Left ventricle myocardium superior (tissue), 1 donor: Measurements from ENCODE around the gene PWP2. TPM values are rescaled to one million over a fixed set of nuclear protein-coding genes. Genes with fewer than 3 reads are reported as not detected.
"Not testable (repeated sequence)": the region's sequence is repeated elsewhere in the genome, so short reads cannot be mapped to it uniquely, and the experiment has no call there.

Experiments used
- ATAC-seq: fragments of 200-7000 bp; cut with Tn5 transposase; one replicate; pipeline ENCODE4 v1.9.1; 2020; ENCODE audit warnings: mild to moderate bottlenecking, moderate library complexity
- DNase-seq: peaks from one replicate; pipeline ENCODE4 v3.0.0-alpha.2; 2020
- intact Hi-C: fragments of 100-400 bp; cut with micrococcal nuclease; formaldehyde crosslinking; loops from one replicate; pipeline ENCODE4 v1.11.0; 2022
- total RNA-seq: library from RNA; stranded (reverse); fragmentation: NEBNext Ultra II Directional; extraction: Animal tissue kit (Norgen Biotek cat#: 25700); gene quantifications from one replicate; pipeline ENCODE4 v1.2.1, GENCODE V29; 2021
- donor health status: DM: no; HTN: yes; CAD: no; lungs with severe emphysema.

Gene PWP2
- total RNA-seq, 1 donor from 2014 or later = 8.7 TPM

DNA sequence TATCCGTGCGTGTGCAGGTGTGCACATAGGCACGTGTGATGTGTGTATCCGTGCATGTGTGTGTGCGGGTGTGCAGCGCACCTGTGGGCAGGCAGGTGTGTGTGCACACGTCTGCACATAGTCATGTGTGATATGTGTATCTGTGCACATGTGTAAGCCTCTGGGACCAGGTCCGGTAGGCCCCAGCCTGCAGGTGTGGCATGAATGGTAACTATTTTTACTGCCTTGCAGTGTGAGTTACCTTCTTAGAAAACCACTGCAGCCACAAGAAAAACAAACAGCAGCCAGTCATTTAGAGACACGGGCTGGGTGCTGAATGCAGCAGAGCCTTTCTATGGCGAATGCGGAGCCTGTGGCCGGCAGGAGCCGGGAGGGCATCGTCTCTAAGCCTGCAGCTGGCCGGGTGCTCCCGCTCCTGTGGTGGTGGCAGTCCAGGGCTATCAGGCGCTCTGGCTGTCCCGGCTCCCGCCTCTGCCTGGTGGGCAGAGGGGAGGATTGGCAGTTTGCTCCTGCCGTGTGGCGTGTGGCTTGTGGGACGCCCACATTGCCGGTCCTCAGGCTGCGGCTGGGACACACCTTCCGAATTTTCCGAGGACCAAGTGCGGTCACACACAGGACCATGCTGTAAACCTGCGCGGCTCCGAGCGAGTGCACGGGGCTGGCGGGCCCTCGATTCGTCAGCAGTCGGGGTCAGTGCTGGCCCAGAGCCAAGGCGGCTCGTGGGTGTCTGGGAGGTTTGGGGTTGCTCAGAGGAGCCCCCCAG lies 48.2 kb downstream of the PWP2 start:
- intact Hi-C loops, ATAC-seq, DNase-seq: not testable (repeated sequence)

- DNase-seq, intact Hi-C loops, ATAC-seq: not testable (repeated sequence)
Observed at GRCh38 chr21:44155994-44156380, 48.8 kb downstream of the PWP2 start.

DNA sequence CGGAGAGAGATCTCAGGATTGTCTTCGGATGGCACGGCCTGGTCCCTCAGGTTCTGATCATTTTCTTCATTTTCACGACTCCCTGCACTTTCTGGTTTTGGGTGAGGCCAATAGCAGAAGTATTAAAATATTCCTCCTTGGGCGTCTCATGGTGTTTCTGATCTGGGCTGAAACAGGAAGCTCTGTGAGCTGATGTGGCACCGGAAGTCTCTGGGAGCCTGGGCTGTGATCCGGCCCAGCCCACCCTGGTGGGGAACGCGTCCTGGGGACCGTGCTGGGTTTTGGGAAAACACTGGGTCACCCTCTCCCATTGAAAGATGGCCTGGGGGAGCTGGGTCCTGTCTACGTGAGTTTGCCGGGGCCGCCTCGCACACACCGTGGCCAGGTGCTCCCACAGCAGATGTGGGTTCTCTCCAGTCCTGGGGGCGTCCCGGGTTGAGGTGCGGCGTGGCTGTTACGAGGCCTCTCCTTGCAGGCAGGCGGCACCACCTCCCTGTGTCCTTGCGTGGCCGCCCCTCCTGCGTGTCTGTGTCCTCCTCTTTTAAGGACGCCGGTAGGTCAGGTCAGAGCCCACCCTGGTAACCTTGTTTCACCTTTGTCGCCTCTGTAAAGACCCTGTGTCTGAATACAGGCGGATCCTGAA lies 50.4 kb downstream of the PWP2 start:
- ATAC-seq, DNase-seq, intact Hi-C loops: not testable (repeated sequence)

- DNase-seq, ATAC-seq, intact Hi-C loops: not testable (repeated sequence)
Observed at GRCh38 chr21:44158082-44158468, 50.9 kb downstream of the PWP2 start.

DNA sequence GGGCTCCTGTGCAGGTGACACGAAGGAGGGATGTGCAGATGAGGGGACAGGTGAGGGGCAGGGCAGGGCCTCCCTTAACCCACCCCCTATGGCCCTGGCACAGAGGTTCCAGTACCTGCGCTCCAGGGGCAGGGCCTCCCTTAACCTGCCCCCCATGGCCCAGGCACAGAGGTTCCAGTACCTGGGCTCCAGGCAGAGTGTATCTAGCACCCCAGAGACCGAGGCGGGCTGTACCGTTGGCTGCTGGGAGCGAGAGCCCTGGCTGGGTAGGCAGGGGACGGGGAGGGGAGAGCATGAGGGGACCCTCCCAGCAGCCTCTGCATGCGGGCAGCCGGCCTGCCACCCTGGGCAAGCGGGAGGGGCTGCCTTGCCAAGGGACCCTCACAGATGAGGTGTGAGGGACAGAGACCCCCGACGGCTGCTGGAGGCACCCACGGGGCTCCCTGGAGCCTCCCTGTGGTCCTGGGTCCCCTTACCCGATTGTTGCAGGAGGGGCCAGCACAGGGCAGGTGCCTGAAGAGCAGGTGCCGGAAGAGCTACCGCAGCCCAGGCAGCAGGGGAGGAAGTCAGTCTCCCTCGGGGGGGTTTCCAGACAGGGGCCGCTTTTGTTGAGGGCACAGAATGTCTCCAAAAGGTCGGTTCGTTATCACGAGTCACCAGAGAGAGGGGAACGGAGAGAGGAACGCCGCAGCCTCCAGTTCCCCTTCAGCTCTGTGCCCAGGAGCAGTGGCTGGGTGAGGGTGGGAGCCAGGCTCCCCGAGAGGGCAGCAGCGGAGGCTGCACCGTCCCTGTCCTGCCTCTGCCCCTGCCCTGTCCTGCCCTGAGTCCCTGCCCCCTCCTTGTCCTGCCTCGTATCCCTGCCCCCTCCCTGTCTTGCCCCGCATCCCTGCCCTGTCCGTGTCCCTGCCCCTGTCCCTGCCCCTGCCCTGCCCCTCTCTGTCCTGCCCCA lies 52.4 kb downstream of the PWP2 start:
- DNase-seq, intact Hi-C loops: not testable (repeated sequence)

DNA sequence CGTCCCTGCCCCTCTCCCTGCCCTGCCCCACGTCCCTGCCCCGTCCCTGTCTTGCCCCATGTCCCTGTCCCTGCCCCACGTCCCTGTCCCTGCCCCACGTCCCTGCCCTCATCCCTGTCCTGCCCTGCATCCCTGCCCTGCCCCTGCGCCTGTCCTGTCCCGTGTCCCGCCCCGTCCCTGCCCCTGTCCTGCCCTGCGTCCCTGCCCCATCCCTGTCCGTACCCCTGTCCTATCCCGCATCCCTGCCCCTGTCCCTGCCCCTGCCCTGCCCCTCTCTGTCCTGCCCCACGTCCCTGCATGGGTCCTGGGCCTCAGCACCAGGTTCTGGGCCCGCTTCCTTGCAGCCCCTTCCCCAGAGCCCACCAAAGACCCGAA lies 53.1 kb downstream of the PWP2 start:
- intact Hi-C loops, DNase-seq: not testable (repeated sequence)
- ATAC-seq = peak; percentile 40

More for the DNA sequence above, 52.4 kb downstream of the PWP2 start:
- peak; percentile 41 for ATAC-seq

DNA sequence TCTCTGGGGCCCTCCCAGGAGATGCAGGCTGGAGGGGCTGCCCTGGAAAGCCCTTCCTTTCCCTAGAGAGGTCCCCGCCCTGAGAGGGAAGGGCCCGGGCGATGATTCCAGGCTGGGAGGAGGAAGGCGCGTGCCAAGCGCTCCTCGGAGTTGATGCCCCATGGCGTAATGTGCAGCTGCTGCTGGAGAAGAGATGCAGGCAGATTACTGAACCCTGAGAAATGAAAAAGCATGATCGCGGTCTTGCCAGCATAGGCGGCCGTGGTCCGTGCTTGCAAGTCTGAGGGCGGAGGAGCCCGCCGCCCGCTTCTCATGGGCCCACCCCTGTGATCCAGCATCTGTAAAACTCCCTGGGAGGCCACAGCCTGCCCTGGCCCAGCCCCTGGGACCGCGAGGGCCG lies 53.6 kb downstream of the PWP2 start:
- intact Hi-C loops, DNase-seq: not testable (repeated sequence)

GRCh38 chr21:44163167-44163653 lies 56.0 kb downstream of the PWP2 start:
- ATAC-seq, intact Hi-C loops, DNase-seq: not testable (repeated sequence)

More for the DNA sequence above, 53.6 kb downstream of the PWP2 start:
- ATAC-seq = peak; percentile 68

DNA sequence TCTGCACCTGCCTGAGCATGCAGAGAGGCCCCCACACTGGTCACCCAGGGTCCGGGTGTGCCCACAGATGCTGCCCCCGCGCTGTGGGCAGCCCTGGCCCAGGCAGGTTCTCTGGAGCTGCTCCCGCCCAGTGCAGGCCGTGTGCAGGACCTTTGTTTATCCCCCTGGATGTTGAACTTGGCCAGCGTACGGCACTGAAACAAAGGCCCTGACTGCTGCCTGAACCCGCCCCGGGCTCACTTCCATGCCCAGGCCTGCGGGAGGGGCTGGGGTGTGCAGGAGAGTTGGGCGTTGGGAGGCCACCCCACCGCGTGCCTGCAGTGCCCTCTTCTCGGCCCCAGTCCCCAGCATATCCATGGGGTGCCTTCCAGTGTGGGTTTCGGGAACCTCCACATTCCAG lies 58.7 kb downstream of the PWP2 start:
- intact Hi-C loops = not testable (repeated sequence)
- peak; percentile 30 for ATAC-seq

DNA sequence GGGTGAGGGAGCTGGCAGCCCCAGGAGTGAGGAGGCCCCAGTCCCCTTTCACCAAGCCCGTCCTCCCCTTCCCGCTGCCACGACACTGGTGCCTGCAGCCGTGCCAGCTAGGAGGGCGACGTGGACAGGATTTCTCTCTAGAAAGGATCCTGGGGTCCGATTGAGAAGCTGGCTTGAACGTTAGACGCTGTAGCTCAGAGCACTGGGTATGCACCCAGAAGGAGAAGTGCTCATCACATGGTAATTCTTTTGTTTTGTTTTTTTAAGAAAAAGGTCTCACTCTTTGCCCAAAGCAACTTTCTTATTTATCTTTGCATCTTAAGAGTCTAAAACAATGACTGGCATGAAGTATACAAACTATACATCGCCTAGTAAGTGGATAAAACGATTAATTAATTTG lies 60.3 kb downstream of the PWP2 start:
- ATAC-seq, DNase-seq, intact Hi-C loops: not testable (repeated sequence)

More for the DNA sequence above, 58.7 kb downstream of the PWP2 start:
- DNase-seq = not testable (repeated sequence)

- intact Hi-C loops, ATAC-seq: not testable (repeated sequence)
Observed at GRCh38 chr21:44170326-44170725, 63.1 kb downstream of the PWP2 start.

GRCh38 chr21:44170863-44171262 lies 63.7 kb downstream of the PWP2 start:
- peak; percentile 39 for ATAC-seq
- DNase-seq, intact Hi-C loops: not testable (repeated sequence)

More at GRCh38 chr21:44170326-44170725, 63.1 kb downstream of the PWP2 start:
- DNase-seq = not testable (repeated sequence)

- intact Hi-C loops, DNase-seq: not testable (repeated sequence)
- peak; percentile 42 for ATAC-seq
Observed at GRCh38 chr21:44171962-44172572, 64.9 kb downstream of the PWP2 start.

DNA sequence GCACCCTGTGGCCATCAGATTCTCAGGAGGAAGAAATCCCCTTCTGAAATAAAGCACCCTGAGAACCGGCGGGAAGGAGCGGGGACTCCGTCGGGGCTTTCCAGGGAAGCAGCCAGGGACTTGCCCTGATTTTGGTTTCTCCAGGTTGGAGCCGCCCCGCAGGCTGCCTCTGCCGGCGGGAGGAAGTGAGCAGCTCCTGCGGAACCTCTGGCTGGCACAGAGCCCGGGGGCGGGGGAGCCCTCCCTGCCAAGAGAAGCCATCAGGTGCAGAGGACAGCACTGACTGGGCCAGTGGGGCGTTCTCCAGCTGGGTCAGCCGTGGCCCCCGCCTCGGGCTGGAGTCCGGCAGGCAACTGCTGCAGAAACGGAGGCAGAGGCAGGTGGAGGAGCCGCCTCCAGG lies 65.5 kb downstream of the PWP2 start:
- DNase-seq, intact Hi-C loops: not testable (repeated sequence)
- peak; percentile 70 for ATAC-seq

DNA sequence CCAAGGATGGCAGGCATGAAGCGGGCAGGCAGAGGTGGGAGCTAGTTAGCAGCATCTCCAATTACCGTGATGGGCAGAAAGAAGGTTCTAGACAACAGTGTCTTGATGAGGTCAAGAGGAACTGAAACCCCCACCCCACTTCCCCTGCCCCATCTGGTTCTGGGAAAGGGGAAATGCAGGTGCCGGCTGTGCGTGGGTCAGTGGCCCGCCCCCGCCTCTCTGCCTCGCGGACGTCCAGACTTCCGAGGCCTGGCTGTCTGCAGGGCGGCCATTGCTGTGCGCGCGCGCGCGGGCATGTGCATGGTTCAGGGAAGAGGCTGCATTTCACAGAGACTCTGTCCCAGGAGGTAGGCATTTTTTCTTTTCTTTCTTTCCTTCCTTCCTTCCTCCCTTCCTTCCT lies 68.0 kb downstream of the PWP2 start:
- intact Hi-C loops = not testable (repeated sequence)
- peak; percentile 46 for DNase-seq
- ATAC-seq = peak; percentile 33

GRCh38 chr21:44176127-44176526 lies 68.9 kb downstream of the PWP2 start:
- ATAC-seq, intact Hi-C loops, DNase-seq: not testable (repeated sequence)
